Stimulated activated CD8-positive, alpha-beta memory T cell treated with anti-CD3 and anti-CD28 coated beads, Interleukin-4, amount 100 ng/mL, for 4 hours (primary cell): Measurements from ENCODE around the gene TRIP6.
"Not testable (repeated sequence)": the region's sequence is repeated elsewhere in the genome, so short reads cannot be mapped to it uniquely, and the experiment has no call there.

Experiments used
- DNase-seq, 2 donors: peaks; one replicate each; pipeline ENCODE4 v3.0.0-alpha.2; 2020; ENCODE audit warnings: low read depth in 2 of 2, low spot score in 1 of 2

TRIP6 gene

DNA sequence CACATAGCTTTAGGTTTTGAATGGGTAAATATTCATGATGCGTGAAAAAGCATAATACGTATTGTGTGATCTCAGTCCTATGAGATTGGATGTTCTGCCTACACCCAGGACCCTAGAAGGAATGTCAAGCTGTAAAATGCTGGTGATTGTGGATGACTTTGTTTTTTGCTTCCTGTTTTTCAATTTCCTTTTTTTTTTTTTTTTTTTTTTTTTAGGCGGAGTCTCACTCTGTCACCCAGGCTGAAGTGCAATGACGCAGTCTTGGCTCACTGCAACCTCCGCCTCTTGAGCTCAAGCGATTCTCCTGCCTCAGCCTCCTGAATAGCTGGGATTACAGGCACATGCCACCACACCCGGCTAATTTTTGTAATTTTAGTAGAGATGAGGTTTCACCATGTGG is 43.3 kb downstream of the TRIP6 start:
- not testable (repeated sequence) for DNase-seq

DNA sequence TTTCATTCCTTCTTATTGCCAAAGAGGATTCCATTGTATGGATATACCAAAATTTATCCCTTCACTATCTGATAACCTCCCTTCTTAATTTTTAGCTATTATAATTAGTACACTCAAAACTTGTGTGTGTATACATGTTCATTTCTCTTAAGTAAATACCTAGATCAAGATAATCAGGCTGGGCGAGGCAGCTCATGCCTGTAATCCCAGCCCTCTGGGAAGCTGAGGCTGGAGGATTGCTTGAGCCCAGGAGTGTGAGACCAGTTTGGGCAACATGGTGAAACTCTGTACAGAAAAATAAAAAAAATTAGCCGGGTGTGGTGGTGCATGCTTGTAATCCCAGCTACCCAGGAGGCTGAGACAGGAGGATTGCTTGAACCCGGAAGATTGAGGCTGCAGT is 44.3 kb downstream of the TRIP6 start:
- DNase-seq = no peak

DNA sequence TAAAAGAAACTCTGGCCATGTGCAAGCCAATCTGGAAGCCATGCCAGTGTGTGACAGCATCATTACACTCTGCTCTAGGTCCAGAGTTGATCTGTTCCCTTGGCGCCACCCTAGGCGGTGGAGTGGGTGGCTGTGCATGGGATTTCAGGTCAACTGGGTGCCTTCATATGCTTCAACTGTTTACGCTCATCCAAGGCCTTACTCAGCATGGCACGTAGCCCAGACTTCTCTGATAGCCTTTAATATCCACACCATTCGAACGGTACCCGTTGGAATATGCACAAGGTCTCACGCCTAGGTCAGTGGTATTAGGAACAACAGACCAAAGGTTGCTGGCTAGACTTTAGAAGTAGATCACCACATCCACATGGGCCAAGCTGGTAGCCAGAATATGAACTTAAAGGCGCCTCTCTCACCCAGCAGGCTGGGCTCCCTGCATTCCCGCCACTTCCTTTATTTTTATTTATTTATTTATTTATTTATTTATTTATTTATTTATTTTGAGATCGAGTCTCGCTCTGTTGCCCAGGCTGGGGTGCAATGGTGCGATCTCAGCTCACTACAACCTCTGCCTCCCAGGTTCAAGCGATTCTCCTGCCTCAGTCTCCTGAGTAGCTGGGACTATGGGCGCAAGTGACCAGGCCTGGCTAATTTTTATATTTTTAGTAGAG is 47.2 kb downstream of the TRIP6 start:
- DNase-seq = no peak

DNA sequence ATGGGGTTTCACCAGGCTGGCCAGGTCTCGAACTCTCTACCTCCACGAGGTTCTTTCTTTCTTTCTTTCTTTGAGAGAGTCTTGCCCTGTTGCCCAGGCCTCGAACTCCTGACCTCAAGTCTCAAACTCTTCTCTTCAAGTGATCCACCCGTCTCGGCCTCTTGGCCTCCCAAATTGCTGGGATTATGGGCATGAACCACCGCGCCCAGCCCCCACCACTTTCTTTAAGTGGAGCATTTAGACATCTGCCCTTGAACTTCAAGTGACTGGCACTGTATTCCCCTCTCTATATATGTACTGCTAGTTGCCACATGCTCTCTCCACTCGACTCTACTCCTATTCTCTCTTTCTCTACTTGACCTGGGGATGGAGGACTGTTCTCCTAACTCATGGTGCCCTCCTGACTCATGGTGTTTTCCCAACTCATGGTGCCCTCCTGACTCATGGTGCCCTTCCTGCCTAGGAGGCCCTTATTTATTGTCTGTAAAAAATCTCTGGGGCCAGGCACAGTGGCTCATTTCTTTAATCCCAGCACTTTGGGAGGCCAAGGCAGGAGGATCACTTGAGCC is 47.8 kb downstream of the TRIP6 start:
- no peak for DNase-seq

DNA sequence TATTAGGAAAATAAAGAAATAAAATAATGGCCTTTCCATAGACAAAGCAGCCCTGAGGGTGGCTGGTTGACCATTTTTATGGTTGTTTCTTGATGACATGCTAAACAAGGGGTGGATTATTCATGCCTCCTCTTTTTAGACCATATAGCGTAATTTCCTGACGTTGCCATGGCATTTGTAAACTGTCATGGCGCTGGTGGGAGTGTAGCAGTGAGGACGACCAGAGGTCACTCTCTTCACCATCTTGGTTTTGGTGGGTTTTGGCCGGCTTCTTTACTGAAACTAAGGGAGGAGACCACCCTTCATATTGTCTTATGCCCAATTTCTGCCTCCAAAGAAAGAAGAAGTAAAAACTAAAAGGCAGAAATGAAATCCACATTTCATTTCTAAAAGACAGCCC is 52.1 kb downstream of the TRIP6 start:
- not testable (repeated sequence) for DNase-seq

DNA sequence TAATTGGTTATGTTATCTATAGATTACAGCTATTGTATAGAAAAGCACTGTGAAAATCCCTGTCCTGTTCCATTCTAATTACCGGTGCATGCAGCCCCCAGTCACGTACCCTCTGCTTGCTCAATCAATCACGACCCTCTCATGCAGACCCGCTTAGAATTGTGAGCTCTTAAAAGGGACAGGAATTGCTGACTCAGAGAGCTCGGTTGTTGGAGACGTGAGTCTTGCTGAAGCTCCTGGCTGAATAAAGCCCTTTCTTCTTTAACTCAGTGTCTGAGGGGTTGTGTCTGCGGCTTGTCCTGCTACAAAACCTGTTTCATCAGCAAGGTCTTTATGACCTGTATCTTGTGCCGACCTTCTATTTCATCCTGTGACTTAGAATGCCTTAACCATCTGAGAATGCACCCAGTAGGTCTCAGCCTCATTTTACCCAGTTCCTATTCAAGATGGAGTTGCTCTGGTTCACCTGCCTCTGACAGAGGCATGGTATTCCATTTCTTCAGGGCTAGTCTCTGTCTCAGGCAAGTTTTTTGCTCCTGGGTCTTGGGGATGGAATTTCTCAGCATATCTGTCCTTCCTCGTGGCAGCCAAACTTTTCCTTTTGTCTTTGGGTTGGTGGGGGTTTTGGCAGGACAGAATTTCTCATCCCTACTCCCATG is 52.7 kb downstream of the TRIP6 start:
- DNase-seq = not testable (repeated sequence)

DNA sequence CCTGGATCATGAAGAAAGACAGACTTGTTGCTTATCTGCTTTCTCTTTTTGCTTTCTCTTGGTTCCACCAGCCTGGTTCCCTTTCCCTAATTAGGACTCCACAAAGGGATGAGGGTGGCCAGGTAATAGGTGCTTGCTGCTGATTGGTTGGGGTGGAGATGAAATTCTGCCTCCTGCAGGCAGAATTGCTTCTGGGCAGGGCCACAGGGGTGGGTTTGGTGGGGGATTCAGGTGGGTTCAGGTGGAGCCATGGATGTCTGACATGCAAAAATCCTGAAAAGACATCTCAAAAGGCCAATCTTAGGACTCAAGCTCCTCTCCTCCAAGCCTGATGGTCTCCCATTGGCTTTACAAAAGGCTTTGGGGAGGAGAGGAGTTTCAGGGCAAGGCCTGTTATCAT is 53.9 kb downstream of the TRIP6 start:
- no peak for DNase-seq
